ENCODE measurements around the gene ACTR3C.

GRCh38 chr7:150365194-150365593 is 41.8 kb upstream of the ACTR3C start:
- TF ChIP-seq EZH2phosphoT487 (IDR thresholded peaks at IDR 0.05; ENCODE audit: borderline replicate concordance, low read length) = no peak
- TF ChIP-seq, protein P1, sequence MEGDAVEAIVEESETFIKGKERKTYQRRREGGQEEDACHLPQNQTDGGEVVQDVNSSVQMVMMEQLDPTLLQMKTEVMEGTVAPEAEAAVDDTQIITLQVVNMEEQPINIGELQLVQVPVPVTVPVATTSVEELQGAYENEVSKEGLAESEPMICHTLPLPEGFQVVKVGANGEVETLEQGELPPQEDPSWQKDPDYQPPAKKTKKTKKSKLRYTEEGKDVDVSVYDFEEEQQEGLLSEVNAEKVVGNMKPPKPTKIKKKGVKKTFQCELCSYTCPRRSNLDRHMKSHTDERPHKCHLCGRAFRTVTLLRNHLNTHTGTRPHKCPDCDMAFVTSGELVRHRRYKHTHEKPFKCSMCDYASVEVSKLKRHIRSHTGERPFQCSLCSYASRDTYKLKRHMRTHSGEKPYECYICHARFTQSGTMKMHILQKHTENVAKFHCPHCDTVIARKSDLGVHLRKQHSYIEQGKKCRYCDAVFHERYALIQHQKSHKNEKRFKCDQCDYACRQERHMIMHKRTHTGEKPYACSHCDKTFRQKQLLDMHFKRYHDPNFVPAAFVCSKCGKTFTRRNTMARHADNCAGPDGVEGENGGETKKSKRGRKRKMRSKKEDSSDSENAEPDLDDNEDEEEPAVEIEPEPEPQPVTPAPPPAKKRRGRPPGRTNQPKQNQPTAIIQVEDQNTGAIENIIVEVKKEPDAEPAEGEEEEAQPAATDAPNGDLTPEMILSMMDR (IDR thresholded peaks at IDR 0.05; ENCODE audit: low read depth, low read length, poor library complexity, severe bottlenecking) = no peak

Measured in DOHH2 (cell line).